ENCODE data around the gene NR1H3.
"Not testable (repeated sequence)": the region's sequence is repeated elsewhere in the genome, so short reads cannot be mapped to it uniquely, and the experiment has no call there.

The NR1H3 gene

GRCh38 chr11:47305734-47306483, 48.1 kb downstream of the NR1H3 start:
- DNase-seq (ENCODE audit: low read depth in 4 of 4, low spot score in 1 of 4), result no peak

DNA sequence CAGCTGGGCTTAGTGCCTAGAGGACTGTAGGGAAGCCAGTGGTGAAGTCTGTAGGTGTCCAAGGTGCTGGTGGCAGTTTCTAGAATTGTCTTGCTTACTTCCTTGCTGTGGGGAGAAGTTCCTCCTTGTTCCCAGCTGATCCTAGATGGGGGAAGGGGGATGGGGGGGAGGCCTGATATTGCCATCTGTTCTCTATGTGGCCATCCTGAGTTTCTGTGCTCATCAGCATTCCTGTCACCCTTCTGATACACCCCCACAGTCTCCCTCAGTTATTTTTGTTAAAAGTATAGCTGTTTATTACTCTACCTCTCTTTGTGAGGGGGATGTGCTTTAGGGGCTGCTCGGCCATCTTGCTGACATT, 48.7 kb downstream of the NR1H3 start:
- DNase-seq (ENCODE audit: low read depth in 4 of 4, low spot score in 1 of 4), result no peak

DNA sequence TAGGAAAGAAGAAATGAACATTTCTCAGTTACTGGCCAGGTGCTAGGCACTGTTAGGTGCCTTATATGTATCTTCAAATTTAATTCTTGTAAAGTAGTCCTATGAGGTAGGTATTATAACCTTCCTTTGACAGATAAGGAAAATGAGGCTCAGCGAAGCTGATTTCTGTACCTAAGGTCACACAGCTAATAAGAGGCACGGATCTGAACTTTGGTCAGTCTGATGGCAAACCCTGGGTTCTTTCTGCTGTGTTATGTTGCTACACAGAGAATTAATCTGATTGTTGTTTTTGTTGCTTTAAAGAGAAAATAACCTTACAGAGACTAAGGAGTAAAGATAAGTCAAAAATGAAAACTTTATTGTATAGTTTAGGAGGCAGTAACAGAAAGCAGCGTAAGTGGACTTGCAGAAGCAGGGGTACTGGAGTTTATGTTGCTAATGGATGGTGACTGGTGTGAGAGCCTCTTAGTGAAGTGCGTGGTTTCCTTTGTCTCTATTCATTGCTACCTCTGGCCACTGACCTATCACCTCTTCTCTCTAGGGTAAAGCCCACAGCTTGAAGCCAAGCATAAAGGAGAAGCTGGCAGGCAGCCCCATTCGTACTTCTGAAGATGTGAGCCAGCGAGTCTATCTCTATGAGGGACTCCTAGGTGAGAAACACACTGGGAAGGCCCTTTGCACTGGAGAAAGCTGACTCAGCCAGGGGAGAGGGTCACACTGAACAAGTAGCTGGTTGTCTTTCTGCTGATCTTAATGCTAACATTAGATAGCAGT, 50.4 kb downstream of the NR1H3 start:
- no peak for DNase-seq (ENCODE audit: low read depth in 4 of 4, low spot score in 1 of 4)

GRCh38 chr11:47314992-47315391, 57.2 kb downstream of the NR1H3 start:
- DNase-seq (ENCODE audit: low read depth in 4 of 4, low spot score in 1 of 4), result no peak

DNA sequence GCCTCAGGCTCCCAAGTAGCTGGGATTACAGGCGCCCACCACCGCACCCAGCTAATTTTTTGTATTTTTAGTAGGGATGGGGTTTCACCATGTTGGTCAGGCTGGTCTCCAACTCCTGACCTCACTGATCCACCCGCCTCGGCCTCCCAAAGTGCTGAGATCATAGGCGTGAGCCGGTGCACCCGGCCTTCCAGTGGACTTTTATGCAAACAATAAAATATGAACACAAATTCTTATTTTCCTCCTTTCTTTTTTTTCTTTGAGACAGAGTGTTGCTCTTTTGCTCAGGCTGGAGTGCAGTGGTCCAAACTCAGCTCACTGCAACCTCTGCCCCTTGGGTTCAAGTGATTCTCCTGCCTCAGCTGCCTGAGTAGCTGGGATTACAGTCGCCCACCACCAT, 58.7 kb downstream of the NR1H3 start:
- DNase-seq (ENCODE audit: low read depth in 4 of 4, low spot score in 1 of 4), result not testable (repeated sequence)

- no peak for DNase-seq (ENCODE audit: low read depth in 4 of 4, low spot score in 1 of 4)
Observed at GRCh38 chr11:47317064-47317828, 59.5 kb downstream of the NR1H3 start.

DNA sequence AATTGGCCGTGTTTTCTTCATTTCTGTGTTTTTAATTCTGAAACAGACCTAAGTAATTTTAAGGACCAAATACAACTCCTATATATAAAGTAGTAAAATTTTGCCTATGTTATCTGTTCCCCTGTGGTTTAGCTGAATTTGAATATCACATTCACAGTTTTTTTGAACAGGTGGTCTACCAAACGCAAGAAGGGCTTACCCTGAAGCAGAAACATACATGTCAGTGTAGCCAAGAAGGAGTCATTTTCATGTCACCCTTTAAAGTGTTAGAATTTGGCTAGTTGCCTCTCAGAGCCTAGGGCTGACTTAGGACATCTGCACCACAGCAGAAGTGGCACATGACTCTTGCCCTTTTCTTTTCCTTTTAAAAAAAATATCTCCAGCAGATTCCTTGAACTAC, 60.4 kb downstream of the NR1H3 start:
- DNase-seq (ENCODE audit: low read depth in 4 of 4, low spot score in 1 of 4), result no peak
